ENCODE results near the gene TRAPPC2L.
"Not testable (repeated sequence)": the region's sequence is repeated elsewhere in the genome, so short reads cannot be mapped to it uniquely, and the experiment has no call there.

TRAPPC2L gene

GRCh38 chr16:88819126-88819525 is 37.8 kb upstream of the TRAPPC2L start:
- DNase-seq, result no peak

GRCh38 chr16:88820385-88821025 is 36.4 kb upstream of the TRAPPC2L start:
- DNase-seq, result no peak

- DNase-seq, result no peak
Measured at GRCh38 chr16:88821168-88821850, 35.6 kb upstream of the TRAPPC2L start.

GRCh38 chr16:88822281-88823040 is 34.5 kb upstream of the TRAPPC2L start:
- DNase-seq, result no peak

- DNase-seq, result not testable (repeated sequence)
Measured at GRCh38 chr16:88823646-88824045, 33.3 kb upstream of the TRAPPC2L start.

GRCh38 chr16:88824256-88825077 is 32.5 kb upstream of the TRAPPC2L start:
- DNase-seq, result no peak

GRCh38 chr16:88825146-88825545 is 31.8 kb upstream of the TRAPPC2L start:
- no peak for DNase-seq

- DNase-seq, result no peak
Measured at GRCh38 chr16:88826070-88826840, 30.7 kb upstream of the TRAPPC2L start.

- DNase-seq, result no peak
Measured at GRCh38 chr16:88827727-88828126, 29.2 kb upstream of the TRAPPC2L start.

- no peak for DNase-seq
Measured at GRCh38 chr16:88828711-88829110, 28.2 kb upstream of the TRAPPC2L start.

- DNase-seq, result no peak
Measured at GRCh38 chr16:88830258-88830657, 26.7 kb upstream of the TRAPPC2L start.

GRCh38 chr16:88830783-88831182 is 26.1 kb upstream of the TRAPPC2L start:
- DNase-seq, result no peak

- DNase-seq, result no peak
Measured at GRCh38 chr16:88831838-88832237, 25.1 kb upstream of the TRAPPC2L start.

- DNase-seq, result no peak
Measured at GRCh38 chr16:88833086-88833485, 23.8 kb upstream of the TRAPPC2L start.

- no peak for DNase-seq
Measured at GRCh38 chr16:88834670-88835069, 22.3 kb upstream of the TRAPPC2L start.

- DNase-seq, result no peak
Measured at GRCh38 chr16:88835383-88835782, 21.5 kb upstream of the TRAPPC2L start.

GRCh38 chr16:88835818-88836217 is 21.1 kb upstream of the TRAPPC2L start:
- DNase-seq, result no peak

- DNase-seq, result no peak
Measured at GRCh38 chr16:88836791-88837190, 20.1 kb upstream of the TRAPPC2L start.

GRCh38 chr16:88837806-88838205 is 19.1 kb upstream of the TRAPPC2L start:
- DNase-seq, result no peak

- DNase-seq, result no peak
Measured at GRCh38 chr16:88838566-88838965, 18.4 kb upstream of the TRAPPC2L start.

GRCh38 chr16:88839026-88839529 is 17.8 kb upstream of the TRAPPC2L start:
- DNase-seq, result no peak
